ENCODE measurements around the gene ACKR3. TPM values are rescaled to one million over a fixed set of nuclear protein-coding genes. Genes with fewer than 3 reads are reported as not detected.

ACKR3 gene
- total and polyA plus RNA-seq, 10 of the 15 experiments (the other 5 are each of a cell fraction or from before 2014, with no cell fraction given), result 3.0 to 154 (median 6.4) TPM

DNA sequence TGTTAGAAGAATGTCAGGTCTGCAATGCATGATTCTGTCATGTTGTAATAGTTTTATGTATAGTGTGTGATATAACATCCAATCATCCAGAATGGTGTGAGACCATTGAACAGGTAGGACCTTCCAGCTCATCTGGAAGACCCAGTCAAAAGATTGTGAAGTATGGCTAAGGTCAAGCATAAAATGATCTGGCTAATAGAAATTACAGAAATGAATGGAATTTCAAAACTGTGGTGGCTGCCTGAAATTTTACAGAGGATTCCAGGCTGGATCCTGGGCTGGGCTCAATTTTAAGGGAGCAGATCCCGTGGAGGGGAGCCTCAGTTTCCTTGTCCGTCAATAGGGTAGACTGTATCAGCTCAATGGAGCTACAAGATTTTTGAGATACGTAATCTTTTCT is 39.1 kb downstream of the ACKR3 start:
- H3K27me3 ChIP-seq (replicated peaks in 1 of 2; ENCODE audit: control insufficient read depth in 2 of 2, insufficient read depth in 2 of 2, low read length in 1 of 2), result peaks cover 0 to 4% of the 10 kb centered on the region in 2 experiments; a peak in 3 of 4 replicates
- no peak overlapping the region for H3K4me3 ChIP-seq
- H3K4me1 ChIP-seq (ENCODE audit: control insufficient read depth, insufficient read depth, low read length), result no peaks in the 10 kb centered on the region
- H4K20me1 ChIP-seq (ENCODE audit: control insufficient read depth, insufficient read depth), result no peaks in the 10 kb centered on the region
- no peak overlapping the region for H3K4me2 ChIP-seq (ENCODE audit: control insufficient read depth, insufficient read depth)
- ATAC-seq, result no peak
- no TSS peak for BruUV-seq (replicated peaks)
- ChIA-PET SMC1A (ENCODE audit: uncharacterized antibody, unreplicated experiment) (interaction anchor here (0.7 to 1.2 kb wide), 2 partner anchors 94 to 318 kb away, joined by 3 read pairs; no protein-coding TSS in a partner anchor), CTCF (interaction anchor here (1.1 kb wide), 1 partner anchor 24 kb away, joined by 3 read pairs; no protein-coding TSS in a partner anchor), POLR2A (no interaction called here), RAD21 (ENCODE audit: unreplicated experiment) (no interaction called here)
- H2AFZ ChIP-seq (ENCODE audit: control insufficient read depth, low read depth, low read length), result no peak overlapping the region
- intact Hi-C loops (cut with micrococcal nuclease; ENCODE audit: unreplicated experiment), result no loop called here
- no peaks in the 10 kb centered on the region for H3K9me3 ChIP-seq (replicated peaks; ENCODE audit: control insufficient read depth, insufficient read depth, low read length)
- H3K36me3 ChIP-seq (ENCODE audit: control insufficient read depth in 2 of 2, insufficient read depth in 2 of 2, low read length in 1 of 2), result no peaks in the 10 kb centered on the region
- in situ Hi-C loops (cut with MboI), result no loop called here
- 12% methylated on average over 3 of the region's 3 CpGs for WGBS (ENCODE audit: insufficient coverage, insufficient replicate concordance, low lambda C conversion rate, missing lambda C conversion rate)
- no peak overlapping the region for H3K9ac ChIP-seq (ENCODE audit: control insufficient read depth, insufficient read depth, low read length)
- no peaks in the 10 kb centered on the region for H3K79me2 ChIP-seq (ENCODE audit: control insufficient read depth, insufficient read depth, low read length)
- FAIRE-seq, result no peak
- no peak for DNase-seq (ENCODE audit: low read depth, low spot score)
- TF ChIP-seq, protein P1, sequence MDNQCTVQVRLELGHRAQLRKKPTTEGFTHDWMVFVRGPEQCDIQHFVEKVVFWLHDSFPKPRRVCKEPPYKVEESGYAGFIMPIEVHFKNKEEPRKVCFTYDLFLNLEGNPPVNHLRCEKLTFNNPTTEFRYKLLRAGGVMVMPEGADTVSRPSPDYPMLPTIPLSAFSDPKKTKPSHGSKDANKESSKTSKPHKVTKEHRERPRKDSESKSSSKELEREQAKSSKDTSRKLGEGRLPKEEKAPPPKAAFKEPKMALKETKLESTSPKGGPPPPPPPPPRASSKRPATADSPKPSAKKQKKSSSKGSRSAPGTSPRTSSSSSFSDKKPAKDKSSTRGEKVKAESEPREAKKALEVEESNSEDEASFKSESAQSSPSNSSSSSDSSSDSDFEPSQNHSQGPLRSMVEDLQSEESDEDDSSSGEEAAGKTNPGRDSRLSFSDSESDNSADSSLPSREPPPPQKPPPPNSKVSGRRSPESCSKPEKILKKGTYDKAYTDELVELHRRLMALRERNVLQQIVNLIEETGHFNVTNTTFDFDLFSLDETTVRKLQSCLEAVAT (IDR thresholded peaks at IDR 0.05), result no peak
- TF ChIP-seq MTA2 (IDR thresholded peaks at IDR 0.05; ENCODE audit: low read depth) (no peak), MXI1 (IDR thresholded peaks at IDR 0.05; ENCODE audit: low read depth, low read length) (no peak), NR2C1 (IDR thresholded peaks at IDR 0.05) (no peak), CBFB (IDR thresholded peaks at IDR 0.05; ENCODE audit: low read depth) (no peak), NBN (IDR thresholded peaks at IDR 0.05) (no peak), POLR2AphosphoS2 (IDR thresholded peaks at IDR 0.05; ENCODE audit: low read depth, low read length) (no peak), ETV6 (conservative IDR thresholded peaks at IDR 0.05 in 1 of 2, IDR thresholded peaks at IDR 0.05 in 1 of 2; ENCODE audit: borderline replicate concordance in 1 of 2, low read depth in 1 of 2) (no peak), RELA (IDR thresholded peaks at IDR 0.05; ENCODE audit: borderline replicate concordance, partially characterized antibody) (no peak), ZBED1 (IDR thresholded peaks at IDR 0.05; ENCODE audit: borderline replicate concordance) (no peak), YBX1 (IDR thresholded peaks at IDR 0.05) (no peak), MEF2A (IDR thresholded peaks at IDR 0.05; ENCODE audit: insufficient read depth, low read depth, low read length) (no peak), RAD21 (IDR thresholded peaks at IDR 0.05; ENCODE audit: insufficient read depth, low read depth, low read length) (no peak)
- TF ChIP-seq, protein P2, sequence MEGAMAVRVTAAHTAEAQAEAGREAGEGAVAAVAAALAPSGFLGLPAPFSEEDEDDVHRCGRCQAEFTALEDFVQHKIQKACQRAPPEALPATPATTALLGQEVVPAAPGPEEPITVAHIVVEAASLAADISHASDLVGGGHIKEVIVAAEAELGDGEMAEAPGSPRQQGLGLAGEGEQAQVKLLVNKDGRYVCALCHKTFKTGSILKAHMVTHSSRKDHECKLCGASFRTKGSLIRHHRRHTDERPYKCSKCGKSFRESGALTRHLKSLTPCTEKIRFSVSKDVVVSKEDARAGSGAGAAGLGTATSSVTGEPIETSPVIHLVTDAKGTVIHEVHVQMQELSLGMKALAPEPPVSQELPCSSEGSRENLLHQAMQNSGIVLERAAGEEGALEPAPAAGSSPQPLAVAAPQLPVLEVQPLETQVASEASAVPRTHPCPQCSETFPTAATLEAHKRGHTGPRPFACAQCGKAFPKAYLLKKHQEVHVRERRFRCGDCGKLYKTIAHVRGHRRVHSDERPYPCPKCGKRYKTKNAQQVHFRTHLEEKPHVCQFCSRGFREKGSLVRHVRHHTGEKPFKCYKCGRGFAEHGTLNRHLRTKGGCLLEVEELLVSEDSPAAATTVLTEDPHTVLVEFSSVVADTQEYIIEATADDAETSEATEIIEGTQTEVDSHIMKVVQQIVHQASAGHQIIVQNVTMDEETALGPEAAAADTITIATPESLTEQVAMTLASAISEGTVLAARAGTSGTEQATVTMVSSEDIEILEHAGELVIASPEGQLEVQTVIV (IDR thresholded peaks at IDR 0.05; ENCODE audit: borderline replicate concordance, partially characterized antibody), result no peak
- TF ChIP-seq, protein P3, sequence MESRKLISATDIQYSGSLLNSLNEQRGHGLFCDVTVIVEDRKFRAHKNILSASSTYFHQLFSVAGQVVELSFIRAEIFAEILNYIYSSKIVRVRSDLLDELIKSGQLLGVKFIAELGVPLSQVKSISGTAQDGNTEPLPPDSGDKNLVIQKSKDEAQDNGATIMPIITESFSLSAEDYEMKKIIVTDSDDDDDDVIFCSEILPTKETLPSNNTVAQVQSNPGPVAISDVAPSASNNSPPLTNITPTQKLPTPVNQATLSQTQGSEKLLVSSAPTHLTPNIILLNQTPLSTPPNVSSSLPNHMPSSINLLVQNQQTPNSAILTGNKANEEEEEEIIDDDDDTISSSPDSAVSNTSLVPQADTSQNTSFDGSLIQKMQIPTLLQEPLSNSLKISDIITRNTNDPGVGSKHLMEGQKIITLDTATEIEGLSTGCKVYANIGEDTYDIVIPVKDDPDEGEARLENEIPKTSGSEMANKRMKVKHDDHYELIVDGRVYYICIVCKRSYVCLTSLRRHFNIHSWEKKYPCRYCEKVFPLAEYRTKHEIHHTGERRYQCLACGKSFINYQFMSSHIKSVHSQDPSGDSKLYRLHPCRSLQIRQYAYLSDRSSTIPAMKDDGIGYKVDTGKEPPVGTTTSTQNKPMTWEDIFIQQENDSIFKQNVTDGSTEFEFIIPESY (IDR thresholded peaks at IDR 0.05), result no peak
- H3K27ac ChIP-seq (ENCODE audit: control insufficient read depth, insufficient read depth), result no peak overlapping the region
